IPS-18a (cell line): ENCODE measurements around the gene C5.
A peak's percentile ranks its signal among the peaks of the same experiment; 100 is the strongest.

Experiments used
- H3K27ac ChIP-seq: one replicate; pipeline ENCODE4 v1.5.1; 2013; ENCODE audit warnings: low read length
- H3K27me3 ChIP-seq: one replicate; pipeline ENCODE4 v1.6.1; 2013; ENCODE audit warnings: mild to moderate bottlenecking, low read length; ENCODE audit not compliant: control insufficient read depth, insufficient read depth
- H3K36me3 ChIP-seq: one replicate; pipeline ENCODE4 v1.6.1; 2013; ENCODE audit warnings: low read depth, low read length; ENCODE audit not compliant: control insufficient read depth
- H3K4me1 ChIP-seq: one replicate; pipeline ENCODE4 v1.6.1; 2013; ENCODE audit warnings: low read depth, low read length; ENCODE audit not compliant: control insufficient read depth
- H3K4me3 ChIP-seq: one replicate; pipeline ENCODE4 v1.5.1; 2013; ENCODE audit warnings: low read length
- H3K9ac ChIP-seq: one replicate; pipeline ENCODE4 v1.6.1; 2013; ENCODE audit warnings: mild to moderate bottlenecking, low read length, moderate library complexity
- H3K9me3 ChIP-seq: one replicate; pipeline ENCODE4 v1.6.1; 2013; ENCODE audit warnings: low read depth, low read length; ENCODE audit not compliant: control insufficient read depth

C5 gene

DNA sequence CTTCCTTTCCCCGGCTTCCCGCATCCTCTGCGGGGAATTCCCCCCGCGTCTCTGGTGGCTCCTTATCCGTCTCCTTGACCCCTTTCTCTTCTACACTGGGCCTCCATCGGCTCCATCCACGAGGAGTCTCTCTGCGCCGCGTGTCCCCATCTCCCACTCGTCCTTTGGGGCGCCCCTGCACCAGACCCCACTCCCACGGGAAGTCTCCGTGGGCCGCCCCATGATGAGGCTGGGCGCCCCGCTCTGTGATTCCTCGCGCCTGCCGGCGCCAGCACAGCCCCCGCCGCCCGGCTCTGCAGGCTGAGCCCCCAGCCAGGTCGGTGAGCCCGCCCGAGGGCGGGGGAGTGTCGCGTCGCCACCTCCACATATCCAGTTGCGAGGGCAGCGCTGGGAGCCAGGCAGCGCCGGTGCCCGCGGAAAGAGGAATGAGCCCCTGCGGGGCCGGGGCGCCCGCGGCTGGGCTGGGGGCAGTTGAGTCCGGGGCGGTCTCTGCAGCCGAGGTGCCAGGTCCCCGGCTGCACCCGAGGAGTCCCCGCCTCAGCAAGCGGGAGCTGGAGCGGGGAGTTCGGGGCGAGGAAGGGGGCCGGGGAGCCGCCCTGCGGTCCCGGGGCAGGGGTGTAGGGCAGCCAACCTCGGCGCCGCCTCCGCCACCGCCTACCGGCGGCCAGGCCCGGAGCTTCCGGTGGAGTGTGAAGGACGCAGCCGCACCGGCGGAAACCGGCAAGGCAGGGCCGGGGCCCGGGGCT lies 121.4 kb downstream of the C5 start:
- H3K9me3 ChIP-seq = no peaks in the 10 kb centered on the region
- H3K27ac ChIP-seq = peak overlapping the region; percentile 13
- H3K36me3 ChIP-seq = no peaks in the 10 kb centered on the region
- peak overlapping the region; percentile 69 for H3K4me3 ChIP-seq
- no peaks in the 10 kb centered on the region for H3K4me1 ChIP-seq
- H3K9ac ChIP-seq = peak overlapping the region; percentile 59
- no peaks in the 10 kb centered on the region for H3K27me3 ChIP-seq

DNA sequence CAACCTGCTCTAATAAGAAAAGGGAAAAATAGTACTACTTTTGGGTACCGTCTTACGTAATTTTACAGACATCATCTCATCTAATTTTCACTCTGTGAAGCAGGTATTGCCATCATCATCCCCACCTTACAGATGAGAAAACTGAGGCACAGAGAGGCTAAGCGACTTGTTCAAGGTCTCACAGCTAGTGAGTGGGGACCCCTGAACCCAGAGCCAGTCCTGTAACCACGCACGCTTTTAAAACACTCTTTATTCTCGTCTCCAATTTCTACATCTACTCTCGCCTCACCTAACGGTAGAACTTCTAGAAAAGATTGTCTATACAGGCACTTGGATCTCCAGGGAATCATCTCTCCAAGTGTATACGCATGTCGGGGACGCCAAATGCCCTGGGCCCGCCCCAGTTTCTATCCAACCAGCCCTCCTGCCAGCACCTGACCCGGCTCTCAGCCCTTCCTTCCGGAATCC lies 122.0 kb downstream of the C5 start:
- Histone ChIP-seq H3K9me3 (no peaks in the 10 kb centered on the region), H3K36me3 (no peaks in the 10 kb centered on the region), H3K27ac (no peak overlapping the region), H3K9ac (peak overlapping the region; percentile 59), H3K4me1 (no peaks in the 10 kb centered on the region), H3K4me3 (peak overlapping the region; percentile 69), H3K27me3 (no peaks in the 10 kb centered on the region)

DNA sequence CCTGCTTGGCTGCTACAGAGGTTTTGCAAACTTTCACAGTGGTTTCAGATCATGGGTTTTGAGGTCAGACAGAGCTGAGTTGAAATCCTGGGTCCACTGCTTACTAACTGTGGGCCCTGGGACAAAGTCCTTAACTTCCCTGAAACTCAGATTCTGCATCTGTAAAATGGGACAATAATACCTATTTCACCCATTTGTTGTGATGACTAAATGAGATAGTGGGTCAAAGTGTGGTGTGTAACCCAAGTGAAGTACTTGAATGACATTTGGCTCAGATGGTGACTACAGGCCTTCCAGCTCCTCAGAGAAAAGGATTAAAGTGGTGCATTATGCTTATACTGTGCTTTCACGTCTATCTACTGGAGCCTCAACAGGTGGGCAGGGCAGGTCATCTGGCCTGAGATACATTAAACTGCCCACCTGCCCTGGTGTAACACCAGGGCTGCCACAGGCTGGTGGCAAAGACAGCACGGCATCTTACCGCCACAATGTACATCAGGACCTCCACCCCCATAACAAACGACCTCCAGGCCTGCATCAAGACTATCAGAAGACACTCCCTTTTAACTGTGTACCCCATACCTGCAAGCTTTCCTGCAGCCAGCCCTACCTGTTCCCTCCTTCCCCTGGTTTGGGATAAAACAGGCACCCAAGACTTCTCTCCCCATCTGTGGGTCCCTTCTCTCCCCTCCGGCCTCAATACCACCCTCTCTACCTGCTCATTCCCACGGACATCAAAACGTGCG lies 122.6 kb downstream of the C5 start:
- H3K4me1 ChIP-seq = no peaks in the 10 kb centered on the region
- H3K9me3 ChIP-seq = no peaks in the 10 kb centered on the region
- no peak overlapping the region for H3K27ac ChIP-seq
- no peaks in the 10 kb centered on the region for H3K36me3 ChIP-seq
- no peaks in the 10 kb centered on the region for H3K27me3 ChIP-seq
- H3K4me3 ChIP-seq = no peak overlapping the region
- no peak overlapping the region for H3K9ac ChIP-seq

DNA sequence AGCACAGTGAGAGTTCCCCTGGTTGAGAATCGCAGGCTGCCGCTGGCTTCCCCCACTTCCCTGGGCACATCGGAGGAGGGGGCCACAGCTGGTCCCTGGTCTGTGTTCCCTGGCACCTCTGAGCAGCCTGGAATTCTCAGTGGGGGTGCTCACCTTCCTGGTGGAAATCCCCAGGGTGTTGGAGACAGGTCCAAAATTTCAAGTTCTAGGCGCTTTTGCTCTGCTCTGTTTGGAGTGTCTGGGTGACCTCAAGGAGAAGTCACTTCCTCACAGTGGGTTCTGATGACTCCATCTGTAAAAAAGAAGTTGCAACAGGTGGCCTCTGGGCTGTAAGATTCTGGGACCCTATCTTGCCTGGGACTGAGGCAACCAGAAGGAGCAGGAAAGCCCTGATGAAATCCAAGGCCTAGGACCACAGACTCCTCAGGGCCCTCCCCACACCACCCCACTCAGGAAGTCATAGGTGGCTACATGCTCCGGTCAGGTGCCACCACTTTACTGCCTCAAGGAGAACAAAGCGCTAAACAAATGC lies 123.6 kb downstream of the C5 start, which contains the start of gene TRAF1:
TSS of gene TRAF1 (minus strand) at position 400 of the 532 bp plus-strand sequence. CDS start 721 bp downstream, outside the sequence.
- Histone ChIP-seq H3K36me3 (no peaks in the 10 kb centered on the region), H3K27ac (no peak within 1 kb of the TSS), H3K4me3 (no peak within 1 kb of the TSS), H3K9me3 (no peaks in the 10 kb centered on the region), H3K27me3 (no peaks in the 10 kb centered on the region), H3K4me1 (peaks cover 2% of the 10 kb centered on the region), H3K9ac (no peak within 1 kb of the TSS)

DNA sequence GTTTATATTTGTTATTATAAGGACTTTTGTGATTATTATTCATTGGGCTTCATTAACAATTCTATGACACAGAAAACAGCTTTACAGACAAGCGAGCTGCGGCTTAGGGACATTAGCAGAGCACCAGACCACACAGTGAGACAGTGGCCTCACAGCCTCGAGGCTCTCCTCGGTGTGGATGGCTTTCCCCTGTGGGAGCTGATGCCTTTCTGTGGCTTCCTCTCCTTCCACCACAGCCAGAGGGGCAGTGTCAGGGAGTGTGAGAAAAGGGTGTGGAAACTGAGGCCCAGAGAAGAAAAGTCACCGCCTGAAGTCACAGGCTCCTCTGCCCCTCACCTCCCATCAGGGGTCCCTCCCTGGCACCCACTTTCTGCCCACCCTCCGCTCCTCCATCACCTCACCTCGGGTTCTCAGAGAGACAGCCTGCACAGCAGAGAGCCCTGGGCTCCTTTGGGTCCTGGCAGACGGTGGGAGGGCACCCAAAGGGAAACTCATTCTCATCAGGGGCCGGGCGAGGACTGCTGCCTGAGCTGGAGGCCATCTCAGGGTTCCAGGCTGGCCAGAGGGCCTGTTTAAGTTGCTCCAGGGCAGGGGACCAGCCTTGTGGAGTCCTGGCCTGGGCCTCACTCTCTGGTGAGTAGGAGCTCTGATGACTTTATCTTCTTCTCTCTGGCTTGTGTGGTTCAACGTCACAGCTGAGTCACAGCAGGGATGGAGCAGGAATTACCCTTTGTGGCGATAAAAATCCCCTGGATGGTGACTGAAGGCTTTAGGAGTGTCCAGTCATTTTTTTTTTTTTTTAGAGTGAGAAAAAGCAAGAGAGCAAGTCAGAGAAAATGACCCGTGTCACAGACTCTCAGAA lies 124.3 kb downstream of the C5 start:
- no peak overlapping the region for H3K27ac ChIP-seq
- no peaks in the 10 kb centered on the region for H3K36me3 ChIP-seq
- no peaks in the 10 kb centered on the region for H3K9me3 ChIP-seq
- H3K4me3 ChIP-seq = no peak overlapping the region
- H3K4me1 ChIP-seq = peaks cover 4% of the 10 kb centered on the region
- H3K9ac ChIP-seq = no peak overlapping the region
- H3K27me3 ChIP-seq = no peaks in the 10 kb centered on the region

DNA sequence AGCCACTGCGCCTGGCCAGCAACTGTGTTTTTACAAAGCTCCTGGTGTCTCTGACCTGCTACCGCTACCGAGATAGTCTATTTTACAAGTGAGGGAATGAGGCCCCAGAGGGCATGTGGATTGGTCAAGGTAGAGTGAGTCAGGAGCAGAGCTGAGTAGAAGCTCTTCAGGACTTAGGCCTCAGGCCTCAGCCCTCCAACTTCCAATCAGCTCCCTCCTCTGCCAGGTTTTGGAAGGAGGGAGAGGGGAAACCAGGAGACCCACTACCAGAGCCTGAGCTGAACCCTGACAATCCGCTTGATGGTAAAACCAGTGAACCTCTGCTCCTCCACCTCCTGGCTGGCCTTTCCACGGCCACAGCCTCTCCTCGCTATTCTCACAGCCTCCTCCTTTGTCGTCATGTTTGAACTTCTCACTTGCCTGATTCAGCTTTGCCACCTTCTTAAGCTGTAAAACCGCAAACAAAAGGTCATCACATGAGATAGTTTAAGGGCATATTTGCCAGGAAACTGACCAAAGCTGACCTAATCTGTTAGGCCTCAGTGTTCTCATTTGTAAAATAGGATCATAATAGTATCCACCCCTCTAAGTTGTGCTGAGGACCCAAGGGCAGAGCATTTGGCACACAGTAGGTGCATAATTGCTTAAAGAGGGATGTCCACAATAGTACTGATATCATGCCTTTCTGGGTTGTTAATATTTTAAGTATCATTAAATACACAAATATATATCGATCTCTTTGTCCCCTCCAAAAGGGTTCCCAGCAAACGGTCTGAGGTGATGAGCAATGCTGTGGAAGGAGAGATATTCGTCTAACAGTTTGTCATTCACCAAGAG lies 125.2 kb downstream of the C5 start:
- H3K4me3 ChIP-seq = no peak overlapping the region
- H3K27ac ChIP-seq = no peak overlapping the region
- peaks cover 13% of the 10 kb centered on the region for H3K4me1 ChIP-seq
- no peaks in the 10 kb centered on the region for H3K36me3 ChIP-seq
- no peak overlapping the region for H3K9ac ChIP-seq
- H3K27me3 ChIP-seq = no peaks in the 10 kb centered on the region
- no peaks in the 10 kb centered on the region for H3K9me3 ChIP-seq

DNA sequence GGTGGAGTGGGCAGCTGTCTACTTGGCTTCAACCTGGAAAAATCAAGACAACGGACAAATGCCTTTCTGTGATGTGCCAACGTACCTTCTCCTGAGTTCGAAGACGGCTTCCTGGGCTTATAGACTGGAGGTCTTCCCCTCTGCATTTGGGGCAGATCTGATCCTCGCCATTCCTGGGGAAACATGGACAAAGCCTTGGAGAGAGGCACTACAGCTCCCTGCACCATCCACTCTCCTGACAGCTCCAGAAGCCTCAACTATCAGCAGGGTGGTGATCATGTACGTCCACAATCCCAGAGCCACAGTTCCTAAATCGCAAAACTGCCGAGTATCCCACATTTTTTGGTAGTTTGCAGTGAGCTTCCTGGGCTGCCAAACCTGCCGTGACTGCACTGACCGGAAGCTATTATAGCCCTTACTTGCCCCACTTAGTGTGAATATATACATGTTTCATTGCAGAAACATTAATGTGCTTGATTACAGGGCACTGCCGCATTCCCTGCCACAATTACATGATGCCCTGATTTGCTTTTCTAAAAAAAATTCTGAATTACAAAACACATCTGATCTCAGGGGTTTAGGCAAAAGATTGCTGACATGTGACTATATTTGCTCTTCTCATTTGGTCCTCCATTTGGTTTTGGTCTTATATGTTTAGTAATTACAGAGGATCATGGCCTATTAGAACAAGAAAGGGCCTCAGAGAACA lies 126.3 kb downstream of the C5 start:
- H3K4me1 ChIP-seq = peaks cover 13% of the 10 kb centered on the region

DNA sequence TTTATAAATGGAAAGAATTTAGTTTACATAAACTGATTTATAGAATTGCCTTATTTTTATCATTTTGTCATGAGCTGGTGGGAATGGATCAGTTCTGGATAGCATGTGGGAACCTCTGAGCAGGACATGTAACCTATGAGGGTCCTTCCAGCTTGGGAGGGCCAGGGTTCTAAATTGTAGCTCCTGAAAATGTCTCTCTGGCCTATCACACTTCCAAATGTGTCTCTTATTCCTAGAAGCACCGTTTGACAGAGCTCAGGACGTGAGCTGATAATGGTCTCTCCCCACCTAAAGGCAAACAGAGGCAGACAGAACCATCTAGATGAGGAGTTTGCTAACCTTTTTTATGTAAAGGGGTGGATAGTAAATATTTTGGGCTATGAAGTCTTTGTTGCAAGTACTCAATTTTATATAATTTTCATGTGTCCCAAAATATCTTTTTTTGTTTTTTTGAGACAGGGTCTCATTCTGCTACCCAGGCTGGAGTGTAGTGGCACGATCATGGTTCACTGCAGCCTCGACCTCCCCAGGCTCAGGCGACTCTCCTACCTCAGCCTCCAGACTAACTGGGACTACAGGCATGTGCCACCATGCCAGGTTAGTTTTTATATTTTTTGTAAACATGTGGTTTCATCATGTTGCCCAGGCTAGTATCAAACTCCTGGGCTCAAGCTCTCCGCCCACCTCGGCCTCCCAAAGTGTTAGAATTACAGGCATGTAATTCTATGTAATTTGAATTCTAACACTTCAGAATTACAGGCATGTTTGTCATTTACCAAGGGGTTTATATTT lies 127.5 kb downstream of the C5 start:
- Histone ChIP-seq H3K9ac (no peak overlapping the region), H3K9me3 (no peaks in the 10 kb centered on the region), H3K27me3 (no peaks in the 10 kb centered on the region), H3K4me3 (no peak overlapping the region), H3K27ac (no peak overlapping the region), H3K36me3 (no peaks in the 10 kb centered on the region), H3K4me1 (peaks cover 13% of the 10 kb centered on the region)

More for the DNA sequence above, 126.3 kb downstream of the C5 start:
- Histone ChIP-seq H3K4me3 (no peak overlapping the region), H3K9me3 (no peaks in the 10 kb centered on the region), H3K27me3 (no peaks in the 10 kb centered on the region), H3K36me3 (no peaks in the 10 kb centered on the region), H3K27ac (no peak overlapping the region), H3K9ac (no peak overlapping the region)

DNA sequence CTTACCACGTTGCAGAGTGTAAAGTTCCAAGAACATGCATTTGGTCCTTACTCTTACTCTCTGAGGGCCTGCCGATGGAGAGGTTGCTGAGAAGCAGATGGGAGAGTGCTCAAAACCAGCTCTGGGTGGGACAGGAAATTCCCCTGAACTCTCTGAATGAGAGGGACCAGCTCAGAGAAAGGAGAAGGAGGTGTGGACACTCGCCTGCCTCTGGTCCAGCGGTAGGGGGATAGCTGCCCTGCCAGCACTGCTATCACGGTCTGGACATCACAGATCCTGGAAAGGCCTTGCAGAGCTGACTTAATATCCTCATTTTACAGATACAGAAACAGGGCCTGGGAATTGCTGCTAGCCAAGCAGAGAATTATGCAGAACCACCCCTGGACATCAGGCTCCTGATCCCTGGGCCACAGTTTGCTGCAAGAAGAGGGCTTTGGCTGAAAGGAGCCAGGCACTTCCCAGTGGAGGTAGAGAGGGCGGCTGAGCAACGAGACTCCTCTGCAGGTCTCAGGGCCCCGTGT lies 128.4 kb downstream of the C5 start:
- H3K4me1 ChIP-seq = peaks cover 13% of the 10 kb centered on the region
- H3K9ac ChIP-seq = no peak overlapping the region
- H3K27ac ChIP-seq = no peak overlapping the region
- no peaks in the 10 kb centered on the region for H3K36me3 ChIP-seq
- H3K9me3 ChIP-seq = no peaks in the 10 kb centered on the region
- H3K4me3 ChIP-seq = no peak overlapping the region
- no peaks in the 10 kb centered on the region for H3K27me3 ChIP-seq
